Measurements from ENCODE around the gene CDCA3. TPM values are rescaled to one million over a fixed set of nuclear protein-coding genes. Genes with fewer than 3 reads are reported as not detected.
A peak's percentile ranks its signal among the peaks of the same experiment; 100 is the strongest.

Gene CDCA3
- total and polyA plus RNA-seq, 7 donors = 0.21 to 3.3 (median 0.86) TPM; not detected in 1

- 2 to 5% (median 3%) methylated on average over 13 to 18 of the region's 18 CpGs for WGBS, 3 donors
- DNase-seq = peak in 1 of 2 donors; percentile 70
- no peak for ATAC-seq
Observed at GRCh38 chr12:6852651-6853354, 1.7 kb upstream of the CDCA3 start.

GRCh38 chr12:6851921-6852650 is 1.0 kb upstream of the CDCA3 start, which contains the start of gene USP5:
Gene USP5, plus strand, starts transcription at chr12:6852150. Its CDS starts 30 bp downstream, at chr12:6852180.
- intact Hi-C loops (cut with DNase I) = no loop called here

More at GRCh38 chr12:6852651-6853354, 1.7 kb upstream of the CDCA3 start:
- intact Hi-C loops (cut with DNase I) = no loop called here
- H3K27me3 ChIP-seq (ENCODE audit: insufficient read depth in 3 of 3, low read length in 2 of 3) = no peaks in the 10 kb centered on the region
- peak overlapping the region; percentile 85 for H3K4me3 ChIP-seq
- H3K9me3 ChIP-seq = no peaks in the 10 kb centered on the region
- peaks cover 0 to 34% of the 10 kb centered on the region in 2 donors for H3K36me3 ChIP-seq (ENCODE audit: insufficient read depth in 1 of 2, low read depth in 1 of 2)
- peaks cover 14% of the 10 kb centered on the region for H3K4me1 ChIP-seq
- H3K27ac ChIP-seq = peak overlapping the region; percentile 98
- TF ChIP-seq, protein P1, sequence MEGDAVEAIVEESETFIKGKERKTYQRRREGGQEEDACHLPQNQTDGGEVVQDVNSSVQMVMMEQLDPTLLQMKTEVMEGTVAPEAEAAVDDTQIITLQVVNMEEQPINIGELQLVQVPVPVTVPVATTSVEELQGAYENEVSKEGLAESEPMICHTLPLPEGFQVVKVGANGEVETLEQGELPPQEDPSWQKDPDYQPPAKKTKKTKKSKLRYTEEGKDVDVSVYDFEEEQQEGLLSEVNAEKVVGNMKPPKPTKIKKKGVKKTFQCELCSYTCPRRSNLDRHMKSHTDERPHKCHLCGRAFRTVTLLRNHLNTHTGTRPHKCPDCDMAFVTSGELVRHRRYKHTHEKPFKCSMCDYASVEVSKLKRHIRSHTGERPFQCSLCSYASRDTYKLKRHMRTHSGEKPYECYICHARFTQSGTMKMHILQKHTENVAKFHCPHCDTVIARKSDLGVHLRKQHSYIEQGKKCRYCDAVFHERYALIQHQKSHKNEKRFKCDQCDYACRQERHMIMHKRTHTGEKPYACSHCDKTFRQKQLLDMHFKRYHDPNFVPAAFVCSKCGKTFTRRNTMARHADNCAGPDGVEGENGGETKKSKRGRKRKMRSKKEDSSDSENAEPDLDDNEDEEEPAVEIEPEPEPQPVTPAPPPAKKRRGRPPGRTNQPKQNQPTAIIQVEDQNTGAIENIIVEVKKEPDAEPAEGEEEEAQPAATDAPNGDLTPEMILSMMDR (IDR thresholded peaks at IDR 0.05) = no peak

GRCh38 chr12:6850796-6851152 is 312 bp downstream of the CDCA3 start:
- Histone ChIP-seq H3K4me1 (peaks cover 14% of the 10 kb centered on the region), H3K27me3 (ENCODE audit: insufficient read depth in 3 of 3, low read length in 2 of 3) (no peaks in the 10 kb centered on the region), H3K4me3 (peak overlapping the region; percentile 85), H3K27ac (peak overlapping the region; percentile 98), H3K9me3 (no peaks in the 10 kb centered on the region), H3K36me3 (ENCODE audit: insufficient read depth in 1 of 2, low read depth in 1 of 2) (peaks cover 0 to 13% of the 10 kb centered on the region in 2 donors)
- DNase-seq = peak in 1 of 2 donors; percentile 72
- TF ChIP-seq, protein P1 (IDR thresholded peaks at IDR 0.05) = no peak
- WGBS, 3 donors = 19 to 22% (median 19%) methylated on average over 16 of the region's 16 CpGs
- ATAC-seq = no peak
- intact Hi-C loops (cut with DNase I) = no loop called here

More at GRCh38 chr12:6851921-6852650, 1.0 kb upstream of the CDCA3 start, which contains the start of gene USP5:
- peaks cover 0 to 26% of the 10 kb centered on the region in 2 donors for H3K36me3 ChIP-seq (ENCODE audit: insufficient read depth in 1 of 2, low read depth in 1 of 2)
- no peaks in the 10 kb centered on the region for H3K27me3 ChIP-seq (ENCODE audit: insufficient read depth in 3 of 3, low read length in 2 of 3)
- peaks cover 14% of the 10 kb centered on the region for H3K4me1 ChIP-seq
- ATAC-seq = peak; percentile 89 to 91 (median 90)
- DNase-seq = peak; percentile 99 to 100
- H3K4me3 ChIP-seq = peak within 1 kb of the TSS; percentile 85
- H3K27ac ChIP-seq = peak within 1 kb of the TSS; percentile 98
- TF ChIP-seq, protein P1 (IDR thresholded peaks at IDR 0.05) = no peak
- H3K9me3 ChIP-seq = no peaks in the 10 kb centered on the region
- 0 to 1% (median 0%) methylated on average over 65 of the region's 65 CpGs for WGBS, 3 donors

DNA sequence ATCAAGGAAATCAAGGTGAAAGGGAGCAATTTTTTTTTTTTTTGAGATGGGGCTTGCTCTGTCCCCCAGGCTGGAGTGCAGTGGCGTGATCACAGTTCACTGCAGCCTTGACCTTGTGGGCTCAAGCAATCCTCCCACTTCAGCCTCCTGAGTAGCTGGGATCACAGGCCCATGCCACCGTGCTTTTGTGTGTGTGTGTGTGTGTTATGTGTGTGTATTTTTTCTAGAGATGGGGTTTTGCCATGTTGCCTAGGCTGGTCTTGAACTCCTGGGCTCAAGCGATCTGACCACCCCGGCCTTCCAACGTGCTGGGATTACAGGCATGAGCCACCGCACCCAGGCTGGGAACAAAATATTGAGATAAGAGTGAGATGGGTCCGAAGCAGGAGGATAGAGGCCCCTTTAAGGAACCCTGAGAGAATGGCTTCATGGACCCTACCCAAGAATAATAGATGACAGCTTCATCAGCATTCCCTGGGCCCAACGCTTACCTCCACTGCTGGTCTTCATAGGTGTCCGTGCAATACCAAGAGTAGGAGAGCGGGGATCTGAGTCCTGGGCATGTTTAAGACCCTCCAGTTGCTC is 1.0 kb downstream of the CDCA3 start:
- no peak for ATAC-seq
- intact Hi-C loops (cut with DNase I) = no loop called here
- peak in 1 of 2 donors; percentile 43 for DNase-seq
- 72 to 78% (median 75%) methylated on average over 10 of the region's 10 CpGs for WGBS, 3 donors
- Histone ChIP-seq H3K27me3 (ENCODE audit: insufficient read depth in 3 of 3, low read length in 2 of 3) (no peaks in the 10 kb centered on the region), H3K4me3 (no peak overlapping the region), H3K36me3 (ENCODE audit: insufficient read depth in 1 of 2, low read depth in 1 of 2) (peaks cover 0 to 6% of the 10 kb centered on the region in 2 donors), H3K9me3 (no peaks in the 10 kb centered on the region), H3K4me1 (peaks cover 14% of the 10 kb centered on the region), H3K27ac (no peak overlapping the region)
- TF ChIP-seq, protein P1 (IDR thresholded peaks at IDR 0.05) = no peak

Measured in psoas muscle (tissue), 8 donors.